ENCODE measurements around the gene CBR4.

CBR4 gene

GRCh38 chr4:169051761-169052593 lies 41.9 kb upstream of the CBR4 start:
- no peaks in the 10 kb centered on the region for H3K27me3 ChIP-seq
- TF ChIP-seq CTCF (IDR thresholded peaks at IDR 0.05), result no peak
- no peak overlapping the region for H3K27ac ChIP-seq
- no peaks in the 10 kb centered on the region for H3K4me1 ChIP-seq (ENCODE audit: control insufficient read depth in 1 of 2, insufficient read depth in 1 of 2, low read depth in 1 of 2, low read length in 1 of 2)
- H3K4me3 ChIP-seq (ENCODE audit: low read depth in 1 of 2, low read length in 1 of 2), result no peak overlapping the region
- H3K36me3 ChIP-seq, result no peaks in the 10 kb centered on the region
- H3K9me3 ChIP-seq, result no peaks in the 10 kb centered on the region

- Histone ChIP-seq H3K27me3 (no peaks in the 10 kb centered on the region), H3K36me3 (no peaks in the 10 kb centered on the region), H3K4me1 (ENCODE audit: control insufficient read depth in 1 of 2, insufficient read depth in 1 of 2, low read depth in 1 of 2, low read length in 1 of 2) (no peaks in the 10 kb centered on the region), H3K9me3 (no peaks in the 10 kb centered on the region), H3K4me3 (ENCODE audit: low read depth in 1 of 2, low read length in 1 of 2) (no peak overlapping the region), H3K27ac (no peak overlapping the region)
- TF ChIP-seq CTCF (IDR thresholded peaks at IDR 0.05), result no peak
Measured at GRCh38 chr4:169050881-169051760, 41.1 kb upstream of the CBR4 start.

DNA sequence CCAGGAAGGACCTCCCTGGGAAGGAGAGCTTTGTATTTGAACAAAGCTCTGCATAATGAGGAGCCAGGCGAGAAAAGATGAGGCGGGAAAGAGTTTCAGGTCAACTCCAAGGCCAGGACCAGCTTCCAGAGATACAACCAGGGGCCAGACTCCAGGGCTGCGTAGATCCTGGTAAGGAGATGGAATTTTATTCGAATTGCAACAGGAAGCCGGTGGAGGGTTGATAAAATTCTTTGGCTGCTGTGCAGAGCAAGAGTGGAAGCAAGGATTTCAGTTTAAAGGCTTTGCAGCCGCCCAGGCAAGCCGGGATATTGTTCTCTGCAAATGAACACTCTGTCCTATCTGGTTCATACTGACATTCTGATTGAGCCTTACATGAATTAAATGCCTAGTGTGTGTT lies 40.2 kb upstream of the CBR4 start:
- TF ChIP-seq CTCF (IDR thresholded peaks at IDR 0.05), result no peak
- H3K27ac ChIP-seq, result no peak overlapping the region

DNA sequence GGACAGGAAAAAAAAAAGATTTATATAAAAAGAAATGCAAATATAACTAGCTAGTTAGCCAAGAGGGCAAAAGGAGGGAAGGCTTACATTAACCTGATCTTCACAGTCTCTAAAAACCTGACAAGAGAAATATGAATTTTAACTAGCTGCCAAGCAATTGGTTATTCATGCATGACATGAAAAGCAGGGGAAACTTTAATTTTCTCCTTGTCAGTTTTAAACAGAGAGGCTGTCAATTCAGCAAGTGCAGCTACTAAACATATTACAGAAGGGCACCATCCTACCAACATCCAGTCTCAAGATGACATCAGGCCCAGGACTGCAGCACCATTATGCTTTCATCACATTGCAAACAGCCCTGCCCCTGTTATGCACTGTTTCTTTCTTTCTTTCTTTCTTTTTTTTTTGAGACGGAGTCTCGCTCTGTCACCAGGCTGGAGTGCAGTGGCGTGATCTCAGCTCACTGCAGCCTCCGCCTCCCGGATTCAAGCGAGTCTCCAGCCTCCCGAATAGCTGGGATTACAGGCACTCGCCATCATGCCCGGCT lies 38.9 kb upstream of the CBR4 start:
- no peaks in the 10 kb centered on the region for H3K9me3 ChIP-seq
- no peak overlapping the region for H3K27ac ChIP-seq
- H3K27me3 ChIP-seq, result no peaks in the 10 kb centered on the region
- H3K36me3 ChIP-seq, result no peaks in the 10 kb centered on the region
- H3K4me1 ChIP-seq (ENCODE audit: control insufficient read depth in 1 of 2, insufficient read depth in 1 of 2, low read depth in 1 of 2, low read length in 1 of 2), result no peaks in the 10 kb centered on the region
- H3K4me3 ChIP-seq (ENCODE audit: low read depth in 1 of 2, low read length in 1 of 2), result no peak overlapping the region
- TF ChIP-seq CTCF (IDR thresholded peaks at IDR 0.05), result no peak

More for the DNA sequence above, 40.2 kb upstream of the CBR4 start:
- no peak overlapping the region for H3K4me3 ChIP-seq (ENCODE audit: low read depth in 1 of 2, low read length in 1 of 2)
- H3K27me3 ChIP-seq, result no peaks in the 10 kb centered on the region
- no peaks in the 10 kb centered on the region for H3K36me3 ChIP-seq
- no peaks in the 10 kb centered on the region for H3K4me1 ChIP-seq (ENCODE audit: control insufficient read depth in 1 of 2, insufficient read depth in 1 of 2, low read depth in 1 of 2, low read length in 1 of 2)
- no peaks in the 10 kb centered on the region for H3K9me3 ChIP-seq

DNA sequence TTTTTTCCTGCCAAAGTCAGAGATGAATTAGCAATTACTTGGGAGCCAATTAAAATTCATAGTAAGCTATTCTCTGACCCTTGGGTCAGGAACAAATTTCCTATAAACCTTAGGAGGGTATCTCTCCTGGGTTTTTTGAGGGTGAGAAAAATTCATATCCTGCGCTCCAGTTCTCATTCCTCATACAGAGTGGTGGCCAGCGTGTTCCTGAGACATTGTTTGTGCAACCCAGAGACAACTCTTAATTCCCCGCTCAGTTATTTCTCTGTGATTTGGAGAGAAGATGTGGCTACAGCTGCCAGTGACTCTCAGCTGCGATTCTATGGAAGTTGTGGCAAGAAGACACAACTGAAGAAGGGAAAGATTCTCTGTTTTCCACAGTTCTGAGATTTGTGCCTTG lies 37.9 kb upstream of the CBR4 start:
- Histone ChIP-seq H3K27ac (no peak overlapping the region), H3K9me3 (no peaks in the 10 kb centered on the region), H3K4me3 (ENCODE audit: low read depth in 1 of 2, low read length in 1 of 2) (no peak overlapping the region), H3K27me3 (no peaks in the 10 kb centered on the region), H3K36me3 (no peaks in the 10 kb centered on the region), H3K4me1 (ENCODE audit: control insufficient read depth in 1 of 2, insufficient read depth in 1 of 2, low read depth in 1 of 2, low read length in 1 of 2) (no peaks in the 10 kb centered on the region)
- TF ChIP-seq CTCF (IDR thresholded peaks at IDR 0.05), result no peak
